Myometrial cell (primary cell): ENCODE results near the gene CFAP69. TPM values are rescaled to one million over a fixed set of nuclear protein-coding genes. Genes with fewer than 3 reads are reported as not detected.

Source experiments
- total RNA-seq: library from RNA; depleted of rRNA; stranded (reverse); fragments of >200 nt; gene quantifications from 2 replicates; pipeline ENCODE4 v1.2.3, GENCODE V29; 2015

CFAP69 gene, protein sequence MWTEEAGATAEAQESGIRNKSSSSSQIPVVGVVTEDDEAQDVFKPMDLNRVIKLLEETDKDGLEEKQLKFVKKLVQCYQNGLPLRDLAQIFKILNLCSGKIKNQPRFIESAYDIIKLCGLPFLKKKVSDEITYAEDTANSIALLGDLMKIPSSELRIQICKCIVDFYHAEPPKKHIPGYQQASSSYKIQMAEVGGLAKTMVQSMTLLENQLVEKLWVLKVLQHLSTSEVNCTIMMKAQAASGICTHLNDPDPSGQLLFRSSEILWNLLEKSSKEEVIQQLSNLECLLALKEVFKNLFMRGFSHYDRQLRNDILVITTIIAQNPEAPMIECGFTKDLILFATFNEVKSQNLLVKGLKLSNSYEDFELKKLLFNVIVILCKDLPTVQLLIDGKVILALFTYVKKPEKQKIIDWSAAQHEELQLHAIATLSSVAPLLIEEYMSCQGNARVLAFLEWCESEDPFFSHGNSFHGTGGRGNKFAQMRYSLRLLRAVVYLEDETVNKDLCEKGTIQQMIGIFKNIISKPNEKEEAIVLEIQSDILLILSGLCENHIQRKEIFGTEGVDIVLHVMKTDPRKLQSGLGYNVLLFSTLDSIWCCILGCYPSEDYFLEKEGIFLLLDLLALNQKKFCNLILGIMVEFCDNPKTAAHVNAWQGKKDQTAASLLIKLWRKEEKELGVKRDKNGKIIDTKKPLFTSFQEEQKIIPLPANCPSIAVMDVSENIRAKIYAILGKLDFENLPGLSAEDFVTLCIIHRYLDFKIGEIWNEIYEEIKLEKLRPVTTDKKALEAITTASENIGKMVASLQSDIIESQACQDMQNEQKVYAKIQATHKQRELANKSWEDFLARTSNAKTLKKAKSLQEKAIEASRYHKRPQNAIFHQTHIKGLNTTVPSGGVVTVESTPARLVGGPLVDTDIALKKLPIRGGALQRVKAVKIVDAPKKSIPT
- total RNA-seq: 1.2 and 3.4 TPM in 2 replicates

GRCh38 chr7:90244909-90245851 is at the start of gene CFAP69:
CFAP69 (plus strand) TSS chr7:90245174; CDS start chr7:90245425, 251 bp downstream.

GRCh38 chr7:90211391-90212148 is 33.4 kb upstream of the CFAP69 start, which contains the start of gene STEAP2:
STEAP2 (plus strand) TSS chr7:90211740; CDS start chr7:90225083, 13,343 bp downstream.

DNA sequence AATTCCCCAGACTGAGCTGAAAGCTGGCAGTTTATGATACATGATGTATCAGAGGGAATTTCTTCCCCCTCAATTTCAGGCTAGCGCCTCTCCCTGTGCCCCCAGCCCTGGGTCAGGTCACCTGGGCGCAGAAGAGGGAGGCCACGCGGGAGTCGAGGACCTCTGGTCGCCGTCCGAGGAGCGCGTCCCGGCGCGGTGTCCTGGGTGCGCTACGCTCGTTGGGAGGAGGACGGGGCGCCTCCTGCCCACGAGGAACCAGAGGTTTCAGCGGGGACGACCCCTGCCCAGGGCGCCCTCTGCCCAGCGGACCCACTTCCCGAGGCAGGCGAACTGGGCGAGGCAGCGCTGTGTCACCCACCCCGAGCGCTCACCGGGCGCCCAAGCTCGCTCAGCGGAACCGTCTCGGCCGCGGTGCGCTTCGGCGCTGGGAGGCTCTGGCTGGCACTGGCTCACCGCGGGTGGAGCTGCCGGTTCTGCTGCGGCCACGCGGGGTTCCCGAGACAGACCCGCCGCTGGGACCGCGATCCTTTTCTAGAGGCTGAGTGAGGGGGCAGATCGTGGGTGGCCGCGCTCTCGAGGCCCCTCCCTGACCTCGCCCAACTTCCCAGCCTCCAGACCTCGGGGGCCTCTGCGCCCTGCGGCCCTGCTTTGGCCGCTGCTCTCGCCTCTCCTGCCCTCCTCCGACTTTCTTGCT is 76.0 kb downstream of the CFAP69 start, which contains the start of gene FAM237B:
Gene FAM237B, minus strand, starts transcription at position 504 of the 694 bp plus-strand sequence. CDS start 1,556 bp downstream, outside the sequence.

GRCh38 chr7:90346336-90347125 is 101.6 kb downstream of the CFAP69 start, which contains the start of gene GTPBP10:
GTPBP10 (plus strand) TSS chr7:90346716; CDS start chr7:90346742, 26 bp downstream.

Other genes starting within 250 kb of the CFAP69 start
- 21.8 and 26.5 TPM in 2 replicates for gene STEAP1, start 90.7 kb upstream of the CFAP69 start, total RNA-seq
- gene STEAP2, start 33.4 kb upstream of the CFAP69 start, total RNA-seq: 2.6 and 3.9 TPM in 2 replicates
- not detected in 2 replicates for gene FAM237B, start 76.1 kb downstream of the CFAP69 start, total RNA-seq
- gene GTPBP10, start 101.5 kb downstream of the CFAP69 start, total RNA-seq: 22.7 and 22.8 TPM in 2 replicates
- 24.8 and 30.3 TPM in 2 replicates for gene CLDN12, start 158.3 kb downstream of the CFAP69 start, total RNA-seq
- not detected in 2 replicates for gene PTTG1IP2, start 224.5 kb downstream of the CFAP69 start, total RNA-seq